Mammary epithelial cell (primary cell): ENCODE measurements around the gene IFITM5.

Experiments used
- EZH2 ChIP-seq: IDR thresholded peaks from 2 replicates; pipeline ENCODE4 v1.6.1; 2012; ENCODE audit warnings: low read length, inconsistent platforms, borderline replicate concordance
- TF ChIP-seq, protein P1 (sequence below), 2 donors: IDR thresholded peaks in 1 of 2; conservative IDR thresholded peaks in 1 of 2; 2 replicates each; pipeline ENCODE4 v1.5.1; 2011 to 2012; ENCODE audit warnings: inconsistent platforms in 2 of 2, low read length in 2 of 2, mild to moderate bottlenecking in 2 of 2, control low read depth in 1 of 2, low read depth in 1 of 2; ENCODE audit not compliant: insufficient read depth in 1 of 2; ENCODE audit errors: extremely low read depth in 1 of 2

- TF ChIP-seq, protein P1, sequence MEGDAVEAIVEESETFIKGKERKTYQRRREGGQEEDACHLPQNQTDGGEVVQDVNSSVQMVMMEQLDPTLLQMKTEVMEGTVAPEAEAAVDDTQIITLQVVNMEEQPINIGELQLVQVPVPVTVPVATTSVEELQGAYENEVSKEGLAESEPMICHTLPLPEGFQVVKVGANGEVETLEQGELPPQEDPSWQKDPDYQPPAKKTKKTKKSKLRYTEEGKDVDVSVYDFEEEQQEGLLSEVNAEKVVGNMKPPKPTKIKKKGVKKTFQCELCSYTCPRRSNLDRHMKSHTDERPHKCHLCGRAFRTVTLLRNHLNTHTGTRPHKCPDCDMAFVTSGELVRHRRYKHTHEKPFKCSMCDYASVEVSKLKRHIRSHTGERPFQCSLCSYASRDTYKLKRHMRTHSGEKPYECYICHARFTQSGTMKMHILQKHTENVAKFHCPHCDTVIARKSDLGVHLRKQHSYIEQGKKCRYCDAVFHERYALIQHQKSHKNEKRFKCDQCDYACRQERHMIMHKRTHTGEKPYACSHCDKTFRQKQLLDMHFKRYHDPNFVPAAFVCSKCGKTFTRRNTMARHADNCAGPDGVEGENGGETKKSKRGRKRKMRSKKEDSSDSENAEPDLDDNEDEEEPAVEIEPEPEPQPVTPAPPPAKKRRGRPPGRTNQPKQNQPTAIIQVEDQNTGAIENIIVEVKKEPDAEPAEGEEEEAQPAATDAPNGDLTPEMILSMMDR (conservative IDR thresholded peaks at IDR 0.05 in 1 of 2, IDR thresholded peaks at IDR 0.05 in 1 of 2; ENCODE audit: extremely low read depth in 1 of 2, insufficient read depth in 1 of 2, low read depth in 1 of 2, low read length in 2 of 2), result no peak
- no peak for TF ChIP-seq EZH2
Observed at GRCh38 chr11:344836-345578, 45.7 kb upstream of the IFITM5 start.
